ENCODE data around the gene NDE1.
A peak's percentile ranks its signal among the peaks of the same experiment; 100 is the strongest.

The NDE1 gene

DNA sequence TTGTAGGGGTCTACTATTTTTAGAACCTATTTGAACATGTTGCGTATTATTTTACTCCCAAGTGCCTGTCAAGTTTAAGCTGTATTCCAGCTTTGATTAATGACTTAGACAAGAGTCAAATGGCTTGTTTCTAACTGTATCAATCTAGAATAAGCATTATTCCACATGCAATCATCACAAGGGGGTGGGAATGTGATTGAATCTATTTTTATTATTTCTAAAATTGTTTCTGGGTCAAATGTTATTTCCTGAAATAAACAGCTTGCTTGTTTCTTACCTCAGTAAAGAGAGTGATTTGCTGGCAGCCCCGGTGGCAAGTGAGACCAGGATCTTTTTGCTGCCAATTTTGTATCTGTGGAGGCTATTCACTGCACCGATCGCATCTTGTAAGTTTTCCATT, 28.6 kb upstream of the NDE1 start:
- H3K36me3 ChIP-seq (ENCODE audit: control insufficient read depth, insufficient read depth, low read length): peaks cover 37% of the 10 kb centered on the region
- WGBS, 2 experiments: 96 to 98% methylated on average over 4 of the region's 4 CpGs
- no peaks in the 10 kb centered on the region for H3K27me3 ChIP-seq (ENCODE audit: control insufficient read depth, insufficient read depth, low read length, poor library complexity, severe bottlenecking)
- no peak overlapping the region for H3K4me3 ChIP-seq (ENCODE audit: insufficient read depth, low read depth, low read length)
- no peaks in the 10 kb centered on the region for H3K4me1 ChIP-seq (ENCODE audit: control insufficient read depth, insufficient read depth, low read length)
- H3K9me3 ChIP-seq (ENCODE audit: control insufficient read depth, low read length): no peaks in the 10 kb centered on the region
- H3K27ac ChIP-seq (ENCODE audit: insufficient read depth, low read depth, low read length, poor library complexity, severe bottlenecking): no peak overlapping the region

DNA sequence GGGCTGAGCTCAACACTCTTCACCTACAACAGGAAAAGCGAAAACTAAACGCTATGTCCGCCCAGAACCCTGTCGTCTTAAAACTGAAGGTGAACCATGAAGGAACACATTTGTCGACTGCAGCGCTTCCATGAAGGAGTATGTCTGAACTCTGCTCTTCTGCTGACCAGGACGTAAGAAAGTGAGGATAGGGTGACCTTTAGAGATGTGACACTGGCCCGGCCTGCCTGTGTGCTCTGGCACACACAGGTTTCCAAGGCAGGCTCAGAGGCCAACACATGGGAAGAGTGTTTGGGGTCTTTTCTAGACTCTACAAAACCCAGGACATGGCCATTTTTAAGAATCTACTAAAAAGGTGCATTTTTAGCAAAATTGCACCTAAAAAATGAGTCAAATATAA, 28.2 kb upstream of the NDE1 start:
- WGBS, 2 experiments: 96% methylated on average over 8 of the region's 8 CpGs
- Histone ChIP-seq H3K27ac (ENCODE audit: insufficient read depth, low read depth, low read length, poor library complexity, severe bottlenecking) (no peak overlapping the region), H3K36me3 (ENCODE audit: control insufficient read depth, insufficient read depth, low read length) (peaks cover 35% of the 10 kb centered on the region), H3K9me3 (ENCODE audit: control insufficient read depth, low read length) (no peaks in the 10 kb centered on the region), H3K4me3 (ENCODE audit: insufficient read depth, low read depth, low read length) (no peak overlapping the region), H3K4me1 (ENCODE audit: control insufficient read depth, insufficient read depth, low read length) (no peaks in the 10 kb centered on the region), H3K27me3 (ENCODE audit: control insufficient read depth, insufficient read depth, low read length, poor library complexity, severe bottlenecking) (no peaks in the 10 kb centered on the region)

DNA sequence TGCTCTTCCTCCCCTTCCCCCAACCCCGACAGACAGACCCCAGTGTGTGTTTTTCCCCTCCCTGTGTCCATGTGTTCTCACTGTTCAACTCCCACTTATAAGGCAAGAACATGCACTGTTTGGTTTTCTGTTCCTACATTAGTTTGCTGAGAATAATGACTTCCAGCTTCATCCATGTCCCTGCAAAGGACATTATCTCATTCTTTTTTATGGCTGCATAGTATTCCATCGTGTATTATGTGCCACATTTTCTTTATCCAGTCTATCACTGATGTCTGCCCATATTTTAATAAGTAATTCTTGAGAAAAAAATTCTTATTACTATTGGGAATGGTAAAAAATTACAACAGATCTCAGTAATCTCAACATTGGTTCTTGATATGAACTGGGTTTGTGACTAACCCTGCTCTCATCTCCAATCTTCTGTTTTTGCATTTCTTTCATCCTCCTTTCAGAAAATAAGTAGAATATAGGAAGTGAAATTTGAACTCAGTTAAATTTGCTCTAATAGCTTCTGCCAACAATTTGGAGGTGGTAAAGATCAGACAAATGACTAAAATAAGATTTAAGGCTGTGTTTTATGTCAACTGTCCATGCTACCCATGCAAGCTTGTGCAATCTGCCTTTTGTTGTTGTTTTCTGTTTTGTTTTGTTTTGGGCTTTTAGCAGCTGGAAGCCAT, 18.2 kb upstream of the NDE1 start:
- no peak overlapping the region for H3K27ac ChIP-seq (ENCODE audit: insufficient read depth, low read depth, low read length, poor library complexity, severe bottlenecking)
- peaks cover 42% of the 10 kb centered on the region for H3K36me3 ChIP-seq (ENCODE audit: control insufficient read depth, insufficient read depth, low read length)
- H3K9me3 ChIP-seq (ENCODE audit: control insufficient read depth, low read length): no peaks in the 10 kb centered on the region
- H3K27me3 ChIP-seq (ENCODE audit: control insufficient read depth, insufficient read depth, low read length, poor library complexity, severe bottlenecking): no peaks in the 10 kb centered on the region
- no peaks in the 10 kb centered on the region for H3K4me1 ChIP-seq (ENCODE audit: control insufficient read depth, insufficient read depth, low read length)
- no peak overlapping the region for H3K4me3 ChIP-seq (ENCODE audit: insufficient read depth, low read depth, low read length)
- 89 to 98% methylated on average over 2 of the region's 2 CpGs for WGBS, 2 experiments

DNA sequence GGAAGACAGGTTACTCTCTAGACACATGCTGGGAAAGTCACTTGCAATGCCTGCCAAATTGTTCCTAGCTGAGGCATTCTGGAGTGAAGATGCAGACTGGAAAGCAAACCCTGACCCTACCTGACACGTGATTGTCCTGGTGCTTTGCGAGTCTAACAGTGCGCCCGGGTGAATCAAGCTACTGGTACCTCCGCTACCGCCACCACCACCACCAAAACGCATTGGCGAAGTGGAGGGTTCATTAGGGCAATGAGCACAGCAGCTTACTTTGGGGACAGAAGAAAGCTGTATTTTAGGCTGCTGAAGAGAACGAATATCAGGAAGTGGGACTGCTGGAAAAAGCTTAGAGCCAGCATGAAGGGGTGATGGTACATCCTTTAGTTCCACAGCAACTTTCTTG, 14.1 kb upstream of the NDE1 start:
- Histone ChIP-seq H3K4me1 (ENCODE audit: control insufficient read depth, insufficient read depth, low read length) (no peaks in the 10 kb centered on the region), H3K27ac (ENCODE audit: insufficient read depth, low read depth, low read length, poor library complexity, severe bottlenecking) (no peak overlapping the region), H3K4me3 (ENCODE audit: insufficient read depth, low read depth, low read length) (no peak overlapping the region), H3K9me3 (ENCODE audit: control insufficient read depth, low read length) (no peaks in the 10 kb centered on the region), H3K27me3 (ENCODE audit: control insufficient read depth, insufficient read depth, low read length, poor library complexity, severe bottlenecking) (no peaks in the 10 kb centered on the region), H3K36me3 (ENCODE audit: control insufficient read depth, insufficient read depth, low read length) (peaks cover 53% of the 10 kb centered on the region)
- 95 to 96% methylated on average over 9 of the region's 9 CpGs for WGBS, 2 experiments

DNA sequence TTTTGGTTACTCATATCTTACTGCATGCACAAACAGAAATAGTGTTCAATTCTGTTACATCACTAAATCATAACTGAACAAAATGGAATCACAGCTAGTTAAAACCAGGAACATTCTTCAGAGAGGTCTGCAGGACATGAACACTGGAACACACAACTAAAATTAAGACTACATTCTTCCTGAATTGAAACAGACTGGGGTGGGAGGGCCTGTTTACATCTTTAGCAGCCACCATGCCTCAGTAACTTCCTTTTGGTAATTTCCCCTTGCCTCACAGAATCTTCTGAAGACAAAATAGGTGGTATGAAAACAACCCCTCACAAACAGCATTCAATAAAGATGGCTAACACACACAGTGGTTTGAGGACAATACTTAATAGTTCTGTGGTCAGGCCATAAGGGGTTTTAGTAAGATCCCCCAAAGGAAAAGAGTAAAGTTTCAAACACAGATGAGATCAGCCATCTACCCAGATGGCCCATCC, 13.6 kb upstream of the NDE1 start:
- Histone ChIP-seq H3K9me3 (ENCODE audit: control insufficient read depth, low read length) (no peaks in the 10 kb centered on the region), H3K36me3 (ENCODE audit: control insufficient read depth, insufficient read depth, low read length) (peaks cover 49% of the 10 kb centered on the region), H3K27ac (ENCODE audit: insufficient read depth, low read depth, low read length, poor library complexity, severe bottlenecking) (no peak overlapping the region), H3K4me3 (ENCODE audit: insufficient read depth, low read depth, low read length) (no peak overlapping the region), H3K27me3 (ENCODE audit: control insufficient read depth, insufficient read depth, low read length, poor library complexity, severe bottlenecking) (no peaks in the 10 kb centered on the region), H3K4me1 (ENCODE audit: control insufficient read depth, insufficient read depth, low read length) (no peaks in the 10 kb centered on the region)

DNA sequence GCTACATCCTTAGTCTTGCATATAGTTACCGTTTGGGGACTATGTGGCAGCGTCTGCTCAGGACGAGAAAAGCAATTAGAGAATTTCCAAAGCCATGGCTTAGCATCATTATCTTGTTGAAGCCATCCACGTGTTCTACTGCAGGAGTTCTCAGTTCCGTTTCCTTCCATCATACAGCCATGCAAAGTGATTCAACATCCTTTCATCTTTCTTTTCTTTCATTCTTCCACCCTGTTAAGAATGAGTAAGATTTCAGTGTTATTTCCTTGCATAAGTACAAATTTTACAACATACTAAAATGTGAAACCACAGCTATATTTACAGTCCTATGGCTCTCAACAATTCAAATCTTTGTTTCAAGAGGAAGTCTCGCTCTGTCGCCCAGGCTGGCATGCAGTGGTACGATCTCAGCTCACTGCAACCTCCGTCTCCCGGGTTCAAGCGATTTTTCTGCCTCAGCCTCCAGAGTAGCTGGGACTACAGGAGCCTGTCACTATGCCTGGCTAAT, 10.9 kb upstream of the NDE1 start:
- H3K4me3 ChIP-seq (ENCODE audit: insufficient read depth, low read depth, low read length): no peak overlapping the region
- H3K27ac ChIP-seq (ENCODE audit: insufficient read depth, low read depth, low read length, poor library complexity, severe bottlenecking): no peak overlapping the region
- H3K27me3 ChIP-seq (ENCODE audit: control insufficient read depth, insufficient read depth, low read length, poor library complexity, severe bottlenecking): no peaks in the 10 kb centered on the region
- H3K4me1 ChIP-seq (ENCODE audit: control insufficient read depth, insufficient read depth, low read length): no peaks in the 10 kb centered on the region
- WGBS, 2 experiments: 96 to 98% methylated on average over 11 of the region's 11 CpGs
- H3K36me3 ChIP-seq (ENCODE audit: control insufficient read depth, insufficient read depth, low read length): peaks cover 37% of the 10 kb centered on the region
- H3K9me3 ChIP-seq (ENCODE audit: control insufficient read depth, low read length): no peaks in the 10 kb centered on the region

DNA sequence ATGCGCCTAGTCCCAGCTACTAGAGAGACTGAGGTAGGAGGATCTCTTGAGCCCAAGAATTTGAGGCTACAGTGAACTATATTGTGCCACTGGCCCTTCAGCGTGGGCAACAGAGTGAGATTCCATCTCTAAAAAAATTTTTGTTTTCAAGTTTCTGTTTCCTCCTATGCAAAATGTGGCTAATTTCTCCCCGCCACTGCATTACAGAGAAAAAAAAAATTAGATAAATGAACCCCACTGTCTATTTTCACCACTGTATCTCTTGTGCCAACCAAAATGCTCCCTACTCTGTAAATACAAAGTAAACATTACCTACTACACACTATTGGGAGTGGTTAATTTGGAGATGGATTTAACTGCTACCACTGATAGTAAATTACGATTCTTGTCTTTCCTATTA, 9.1 kb upstream of the NDE1 start:
- H3K9me3 ChIP-seq (ENCODE audit: control insufficient read depth, low read length): no peaks in the 10 kb centered on the region
- H3K27ac ChIP-seq (ENCODE audit: insufficient read depth, low read depth, low read length, poor library complexity, severe bottlenecking): no peak overlapping the region
- peaks cover 20% of the 10 kb centered on the region for H3K36me3 ChIP-seq (ENCODE audit: control insufficient read depth, insufficient read depth, low read length)
- WGBS, 2 experiments: 94 to 95% methylated on average over 4 of the region's 4 CpGs
- H3K27me3 ChIP-seq (ENCODE audit: control insufficient read depth, insufficient read depth, low read length, poor library complexity, severe bottlenecking): no peaks in the 10 kb centered on the region
- H3K4me3 ChIP-seq (ENCODE audit: insufficient read depth, low read depth, low read length): no peak overlapping the region
- no peaks in the 10 kb centered on the region for H3K4me1 ChIP-seq (ENCODE audit: control insufficient read depth, insufficient read depth, low read length)

DNA sequence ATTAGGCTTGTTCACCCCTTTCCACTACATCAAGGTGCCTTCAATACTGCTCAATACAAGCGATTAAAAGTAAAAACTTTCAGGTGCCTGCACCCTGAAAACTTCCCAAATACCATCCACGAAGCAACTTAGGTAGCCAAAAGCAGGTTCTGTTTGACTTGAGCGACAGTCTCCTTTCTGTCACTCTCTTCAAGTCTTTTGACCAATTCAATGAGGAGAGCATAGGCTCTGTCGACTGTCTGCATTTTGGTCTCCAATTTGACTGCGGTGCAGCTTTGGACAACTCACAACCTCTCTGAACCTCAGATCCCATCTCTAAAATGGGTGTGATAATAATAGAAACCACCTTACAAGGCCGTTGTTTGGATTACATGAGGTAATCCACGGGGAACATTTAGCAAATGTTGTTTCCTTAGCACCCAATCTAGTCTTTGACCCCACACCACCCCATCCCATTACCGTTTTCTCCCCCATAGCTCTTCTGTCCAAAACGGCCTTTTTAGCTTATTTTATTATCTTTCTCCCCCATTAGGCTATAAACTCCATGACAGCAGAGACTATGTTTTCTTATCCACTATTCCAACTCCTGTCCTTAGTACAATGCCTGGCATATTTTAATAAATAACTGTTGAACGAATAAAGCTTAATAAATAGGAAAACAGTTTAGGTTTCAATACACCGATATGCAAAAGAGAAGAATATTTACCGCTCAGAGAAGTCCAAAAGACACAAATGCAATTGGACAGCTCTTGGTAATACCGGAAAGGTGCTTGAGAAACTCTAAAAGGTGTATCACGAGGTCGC, 8.1 kb upstream of the NDE1 start:
- Histone ChIP-seq H3K4me3 (ENCODE audit: insufficient read depth, low read depth, low read length) (peak overlapping the region; percentile 56), H3K27ac (ENCODE audit: insufficient read depth, low read depth, low read length, poor library complexity, severe bottlenecking) (peak overlapping the region; percentile 94), H3K27me3 (ENCODE audit: control insufficient read depth, insufficient read depth, low read length, poor library complexity, severe bottlenecking) (no peaks in the 10 kb centered on the region), H3K9me3 (ENCODE audit: control insufficient read depth, low read length) (no peaks in the 10 kb centered on the region), H3K4me1 (ENCODE audit: control insufficient read depth, insufficient read depth, low read length) (no peaks in the 10 kb centered on the region), H3K36me3 (ENCODE audit: control insufficient read depth, insufficient read depth, low read length) (peaks cover 18% of the 10 kb centered on the region)
- WGBS, 2 experiments: 38 to 40% methylated on average over 15 of the region's 15 CpGs

DNA sequence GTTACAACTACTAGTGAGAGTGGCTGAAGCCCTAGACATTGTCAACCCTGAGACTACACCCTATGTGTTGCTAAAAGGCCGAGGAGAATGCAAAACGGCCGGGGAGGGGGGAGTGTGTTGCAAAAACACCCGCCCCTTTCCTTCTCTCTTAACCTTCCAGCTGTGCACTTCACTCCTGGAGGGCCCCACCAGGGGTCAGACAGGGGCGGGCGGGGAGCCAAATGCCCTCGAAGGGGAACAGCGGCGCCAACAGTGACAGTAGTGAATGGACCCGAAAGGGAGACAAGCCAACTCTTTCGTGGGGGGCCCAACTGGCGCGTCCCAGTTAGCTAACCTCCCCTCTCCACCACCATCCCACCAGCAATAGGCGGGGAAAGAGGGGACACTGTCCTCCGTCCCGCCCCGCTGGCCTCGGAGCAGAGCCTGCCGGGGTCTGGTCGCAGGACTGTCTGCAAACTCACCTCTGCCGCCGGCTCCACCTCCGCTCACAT, 7.4 kb upstream of the NDE1 start:
- peak overlapping the region; percentile 56 for H3K4me3 ChIP-seq (ENCODE audit: insufficient read depth, low read depth, low read length)
- no peaks in the 10 kb centered on the region for H3K4me1 ChIP-seq (ENCODE audit: control insufficient read depth, insufficient read depth, low read length)
- H3K9me3 ChIP-seq (ENCODE audit: control insufficient read depth, low read length): no peaks in the 10 kb centered on the region
- WGBS, 2 experiments: 0% methylated on average over 23 of the region's 23 CpGs
- H3K27me3 ChIP-seq (ENCODE audit: control insufficient read depth, insufficient read depth, low read length, poor library complexity, severe bottlenecking): no peaks in the 10 kb centered on the region
- peak overlapping the region; percentile 94 for H3K27ac ChIP-seq (ENCODE audit: insufficient read depth, low read depth, low read length, poor library complexity, severe bottlenecking)
- peaks cover 11% of the 10 kb centered on the region for H3K36me3 ChIP-seq (ENCODE audit: control insufficient read depth, insufficient read depth, low read length)

Data from ectodermal cell (in vitro differentiated cells).